Right ventricle myocardium inferior (tissue), 1 donor: Measurements from ENCODE around the gene HEXIM1. TPM values are rescaled to one million over a fixed set of nuclear protein-coding genes. Genes with fewer than 3 reads are reported as not detected.
A peak's percentile ranks its signal among the peaks of the same experiment; 100 is the strongest.

ENCODE experiments used
- ATAC-seq: fragments of 200-7000 bp; cut with Tn5 transposase; one replicate; pipeline ENCODE4 v1.9.1; 2020; ENCODE audit warnings: mild to moderate bottlenecking, moderate library complexity
- DNase-seq: peaks from one replicate; pipeline ENCODE4 v3.0.0; 2021; ENCODE audit errors: missing footprints
- intact Hi-C: fragments of 100-400 bp; cut with DNase I; formaldehyde crosslinking; loops from one replicate; pipeline ENCODE4 v1.11.0; 2022
- microRNA-seq: library from miRNA; unstranded; fragments of <30 nt; microRNA quantifications from one replicate; pipeline ENCODE4 v1.2.0, GENCODE V29; 2020
- total RNA-seq: library from RNA; stranded (reverse); fragmentation: NEBNext Ultra II Directional; extraction: Animal tissue kit (Norgen Biotek cat#: 25700); gene quantifications from one replicate; pipeline ENCODE4 v1.2.1, GENCODE V29; 2021
- donor health status: DM: no; HTN: yes; CAD: no; lungs with severe emphysema.

Gene HEXIM1
- total RNA-seq, 1 donor from 2014 or later, result 33.1 TPM

GRCh38 chr17:45189009-45189408 lies 40.7 kb downstream of the HEXIM1 start:
- intact Hi-C loops, result no loop called here
- DNase-seq, result no peak
- no peak for ATAC-seq

- ATAC-seq, result no peak
- no peak for DNase-seq
- intact Hi-C loops, result no loop called here
Measured at GRCh38 chr17:45190503-45191255, 42.4 kb downstream of the HEXIM1 start.

GRCh38 chr17:45195424-45195823 lies 47.1 kb downstream of the HEXIM1 start:
- no peak for ATAC-seq
- intact Hi-C loops, result no loop called here

GRCh38 chr17:45197108-45197507 lies 48.8 kb downstream of the HEXIM1 start:
- intact Hi-C loops, result loop anchor here (1.0 kb wide), 1 partner anchor 62 kb away; the partner anchor contains the start of gene ACBD4
- ATAC-seq (no peak), DNase-seq (no peak)

More at GRCh38 chr17:45195424-45195823, 47.1 kb downstream of the HEXIM1 start:
- DNase-seq, result no peak

DNA sequence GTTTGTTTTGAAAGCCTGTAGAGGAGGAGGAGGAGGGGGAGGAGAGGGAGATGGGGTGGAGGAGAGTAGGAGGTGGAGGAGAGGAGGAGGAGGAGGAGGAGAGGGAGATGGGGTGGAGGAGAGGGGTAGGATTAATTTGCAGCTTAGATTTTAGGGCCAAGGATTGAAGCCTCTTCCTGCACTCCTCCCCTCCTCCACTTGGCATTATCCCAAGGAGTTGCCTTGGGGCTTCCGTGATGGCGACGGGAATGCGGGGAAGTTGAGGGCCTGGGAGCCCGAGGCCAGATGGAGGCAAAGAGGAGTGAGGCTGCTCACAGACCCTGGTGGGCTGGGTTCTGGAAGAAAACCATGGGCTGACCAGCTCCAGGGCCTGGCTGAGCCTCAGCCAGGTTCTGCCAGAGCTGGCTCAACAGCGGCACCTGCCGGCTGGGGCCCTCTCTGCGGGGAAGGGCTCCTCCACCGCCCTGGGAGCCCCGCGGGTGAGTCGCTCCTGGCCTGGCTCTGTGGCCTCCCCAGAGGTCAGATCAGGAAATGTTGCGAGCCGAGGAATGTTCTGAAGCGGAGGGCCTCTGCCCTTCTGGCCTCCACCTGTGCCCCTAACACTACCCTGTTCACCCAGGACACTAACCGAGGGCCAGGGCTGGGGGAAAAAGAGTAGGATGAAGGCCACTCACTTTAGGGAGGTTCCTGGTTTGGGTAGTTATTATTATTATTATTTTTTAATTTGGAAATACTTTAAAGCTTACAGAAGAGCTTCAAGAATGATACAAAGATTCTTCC lies 49.5 kb downstream of the HEXIM1 start:
- intact Hi-C loops, result loop anchor here (1.0 kb wide), 1 partner anchor 62 kb away; the partner anchor contains the start of gene ACBD4
- peak; percentile 96 for DNase-seq
- peak; percentile 92 for ATAC-seq

GRCh38 chr17:45200701-45201100 lies 52.4 kb downstream of the HEXIM1 start:
- intact Hi-C loops, result no loop called here
- ATAC-seq, result peak; percentile 71
- DNase-seq, result no peak

DNA sequence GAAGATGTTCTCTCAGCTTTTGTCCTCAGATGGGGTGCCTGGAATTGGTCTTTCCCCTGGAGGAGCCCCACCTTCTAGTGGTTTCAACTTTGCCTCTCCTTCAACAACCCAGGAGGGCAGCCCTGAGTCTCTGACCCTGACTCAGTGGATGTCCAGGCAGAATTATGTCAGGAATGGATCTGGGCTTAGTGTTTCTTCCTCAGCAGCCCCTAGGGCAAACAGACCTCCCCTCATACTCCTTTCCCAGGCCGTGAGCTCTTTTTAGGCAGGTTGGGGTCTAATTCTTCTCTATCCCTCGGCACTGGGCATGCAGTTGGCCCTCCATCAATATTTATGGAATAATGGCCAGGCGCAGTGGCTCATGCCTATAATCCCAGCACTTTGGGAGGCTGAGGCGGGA lies 53.2 kb downstream of the HEXIM1 start:
- DNase-seq, result no peak

More for the DNA sequence above, 53.2 kb downstream of the HEXIM1 start:
- ATAC-seq, result no peak
- intact Hi-C loops, result no loop called here

Small RNAs within 50 kb of the gene (microRNA-seq; reads per million reads assigned to microRNA genes)
- gene MIR6784, result not detected

Other genes with a start within 250 kb of the HEXIM1 start
- gene EFTUD2, start 249.0 kb upstream of the HEXIM1 start, total RNA-seq, result 68.1 TPM
- 3.7 TPM for gene GFAP, start 233.0 kb upstream of the HEXIM1 start, total RNA-seq
- 2.5 TPM for gene KIF18B, start 200.7 kb upstream of the HEXIM1 start, total RNA-seq
- 11.3 TPM for gene C1QL1, start 180.2 kb upstream of the HEXIM1 start, total RNA-seq
- gene DCAKD, start 96.8 kb upstream of the HEXIM1 start, total RNA-seq, result 24.2 TPM
- 96.0 TPM for gene NMT1, start 87.2 kb upstream of the HEXIM1 start, total RNA-seq
- gene PLCD3, start 16.0 kb upstream of the HEXIM1 start, total RNA-seq, result 200 TPM
- gene ACBD4, start 12.8 kb upstream of the HEXIM1 start, total RNA-seq, result 6.7 TPM
- gene HEXIM2, start 13.4 kb downstream of the HEXIM1 start, total RNA-seq, result 9.0 TPM
- 13.7 TPM for gene FMNL1, start 73.4 kb downstream of the HEXIM1 start, total RNA-seq
- not detected for gene SPATA32, start 113.6 kb downstream of the HEXIM1 start, total RNA-seq
- 14.4 TPM for gene MAP3K14, start 168.5 kb downstream of the HEXIM1 start, total RNA-seq